Kidney epithelial cell (primary cell): ENCODE measurements around the gene ITFG2. TPM values are rescaled to one million over a fixed set of nuclear protein-coding genes. Genes with fewer than 3 reads are reported as not detected.
"Not testable (repeated sequence)": the region's sequence is repeated elsewhere in the genome, so short reads cannot be mapped to it uniquely, and the experiment has no call there.

Experiments used
- DNase-seq: peaks from one replicate; pipeline ENCODE4 v3.0.0-alpha.2; 2010; ENCODE audit warnings: low read depth
- H3K27me3 ChIP-seq: 2 replicates; pipeline ENCODE4 v1.6.0; 2011; ENCODE audit warnings: low read length; ENCODE audit not compliant: control insufficient read depth, insufficient read depth
- H3K36me3 ChIP-seq: 2 replicates; pipeline ENCODE4 v1.5.1; 2011; ENCODE audit warnings: low read length; ENCODE audit not compliant: control insufficient read depth, insufficient read depth
- H3K4me3 ChIP-seq: 2 replicates; pipeline ENCODE4 v1.5.1; 2011; ENCODE audit warnings: low read depth, mild to moderate bottlenecking, control low read depth, low read length
- CTCF ChIP-seq: IDR thresholded peaks from 2 replicates; pipeline ENCODE4 v1.5.1; 2011; ENCODE audit warnings: mild to moderate bottlenecking, moderate library complexity, low read length, control low read depth, inconsistent platforms; ENCODE audit not compliant: insufficient read depth, poor library complexity, severe bottlenecking
- total RNA-seq: library from RNA; depleted of rRNA; stranded (reverse); fragments of >200 nt; gene quantifications from 2 replicates; pipeline ENCODE4 v1.2.3, GENCODE V29; 2015

ITFG2 gene
- total RNA-seq, 1 donor from 2014 or later, result 26.1 TPM

- no peaks in the 10 kb centered on the region for H3K36me3 ChIP-seq
- no peak for DNase-seq
- TF ChIP-seq CTCF, result no peak
- no peaks in the 10 kb centered on the region for H3K27me3 ChIP-seq
- no peak overlapping the region for H3K4me3 ChIP-seq
Measured at GRCh38 chr12:2864198-2864597, 51.7 kb downstream of the ITFG2 start.

DNA sequence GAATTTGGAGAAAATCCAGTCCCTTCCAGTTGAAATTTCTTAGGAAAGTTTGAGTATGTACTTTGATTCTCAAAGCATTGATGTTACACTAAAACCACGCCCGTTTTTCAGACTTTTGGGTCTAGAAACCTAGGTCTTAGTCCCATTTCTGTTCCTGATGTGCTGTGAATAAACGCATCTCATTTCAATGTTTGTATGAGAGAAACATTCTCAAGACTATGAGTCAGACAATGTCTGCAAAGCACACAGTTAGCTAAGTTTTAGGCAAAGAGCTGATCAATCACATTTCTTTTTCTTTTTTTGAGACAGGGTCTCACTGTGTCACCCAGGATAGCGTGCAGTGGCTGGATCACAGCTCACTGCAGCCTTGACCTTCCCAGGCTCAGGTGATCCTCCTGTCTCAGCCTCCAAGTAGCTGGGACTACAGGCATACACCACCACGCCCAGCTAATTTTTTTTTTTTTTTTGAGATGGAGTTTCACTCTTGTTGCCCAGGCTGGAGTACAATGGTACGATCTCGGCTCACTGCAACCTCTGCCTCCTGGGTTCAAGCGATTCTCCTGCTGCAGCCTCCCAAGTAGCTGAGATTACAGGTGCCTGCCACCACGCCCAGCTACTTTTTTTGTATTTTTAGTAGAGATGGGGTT lies 56.6 kb downstream of the ITFG2 start:
- H3K27me3 ChIP-seq, H3K4me3 ChIP-seq, DNase-seq, H3K36me3 ChIP-seq: not testable (repeated sequence)

Other genes with a start within 250 kb of the ITFG2 start
- gene FKBP4, start 17.7 kb upstream of the ITFG2 start, total RNA-seq, result 40.0 and 46.6 TPM in 2 replicates
- gene NRIP2, start 22.4 kb downstream of the ITFG2 start, total RNA-seq, result not detected in 2 replicates
- not detected in 2 replicates for gene TEX52, start 44.4 kb downstream of the ITFG2 start, total RNA-seq
- gene FOXM1, start 64.5 kb downstream of the ITFG2 start, total RNA-seq, result 12.2 and 14.3 TPM in 2 replicates
- gene RHNO1, start 64.6 kb downstream of the ITFG2 start, total RNA-seq, result 18.8 and 20.3 TPM in 2 replicates
- 19.1 and 21.2 TPM in 2 replicates for gene TULP3, start 78.2 kb downstream of the ITFG2 start, total RNA-seq
- 37.9 and 38.6 TPM in 2 replicates for gene TEAD4, start 146.7 kb downstream of the ITFG2 start, total RNA-seq